Left renal cortex interstitium (tissue), 4 donors: ENCODE data around the gene EPB41. TPM values are rescaled to one million over a fixed set of nuclear protein-coding genes. Genes with fewer than 3 reads are reported as not detected.
"Not testable (repeated sequence)": the region's sequence is repeated elsewhere in the genome, so short reads cannot be mapped to it uniquely, and the experiment has no call there.

Experiments used
- DNase-seq, 4 donors: peaks; one replicate each; pipeline ENCODE4 v3.0.0-alpha.2; 2013; ENCODE audit warnings: low read depth in 4 of 4, low spot score in 2 of 4, missing footprints in 1 of 4
- polyA plus RNA-seq, 4 donors: library from polyadenylated mRNA; unstranded; fragments of 120-200 nt; gene quantifications; one replicate each; pipeline ENCODE4 v1.2.1, GENCODE V29; 2013; ENCODE audit not compliant: insufficient read length in 4 of 4

EPB41 gene
- polyA plus RNA-seq, 4 donors = 50.9 to 61.2 (median 55.2) TPM

DNA sequence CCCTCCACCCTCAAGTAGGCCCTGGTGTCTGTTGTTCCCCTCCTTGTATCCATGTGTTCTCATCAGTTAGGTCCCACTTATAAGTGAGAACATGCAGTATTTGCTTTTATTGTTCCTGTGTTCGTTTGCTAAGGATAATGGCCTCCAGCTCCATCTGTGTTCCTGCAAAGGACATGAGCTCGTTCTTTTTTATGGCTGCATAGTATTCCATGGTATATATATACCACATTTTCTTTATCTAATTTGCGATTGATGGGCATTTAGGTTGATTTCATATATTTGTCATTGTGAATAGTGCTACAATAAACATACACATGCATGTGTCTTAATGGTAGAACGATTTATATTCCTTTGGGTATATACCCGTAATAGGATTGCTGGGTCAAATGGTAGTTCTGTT lies 178.3 kb downstream of the EPB41 start:
- not testable (repeated sequence) for DNase-seq

GRCh38 chr1:29094433-29094832 lies 180.1 kb downstream of the EPB41 start:
- no peak for DNase-seq

DNA sequence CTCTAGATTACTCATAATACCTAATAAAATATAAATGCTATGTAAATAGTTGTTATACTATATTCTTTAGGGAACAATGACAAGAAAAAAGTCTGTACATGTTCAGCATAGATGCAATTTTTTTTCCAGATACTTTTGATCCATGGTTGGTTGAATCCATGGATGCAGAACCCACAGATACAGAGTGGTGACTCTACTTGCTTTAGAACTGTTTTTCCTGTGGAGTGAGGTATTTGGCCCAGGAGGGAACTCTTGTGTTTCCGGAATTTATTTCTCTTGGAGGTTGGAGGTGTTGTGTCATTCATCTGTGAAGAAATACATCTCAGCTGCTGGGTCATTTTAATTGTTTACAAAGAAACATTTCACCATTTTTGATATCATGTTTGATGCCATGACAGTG lies 180.6 kb downstream of the EPB41 start:
- DNase-seq = no peak

- DNase-seq = no peak
Observed at GRCh38 chr1:29096231-29096886, 182.0 kb downstream of the EPB41 start.

DNA sequence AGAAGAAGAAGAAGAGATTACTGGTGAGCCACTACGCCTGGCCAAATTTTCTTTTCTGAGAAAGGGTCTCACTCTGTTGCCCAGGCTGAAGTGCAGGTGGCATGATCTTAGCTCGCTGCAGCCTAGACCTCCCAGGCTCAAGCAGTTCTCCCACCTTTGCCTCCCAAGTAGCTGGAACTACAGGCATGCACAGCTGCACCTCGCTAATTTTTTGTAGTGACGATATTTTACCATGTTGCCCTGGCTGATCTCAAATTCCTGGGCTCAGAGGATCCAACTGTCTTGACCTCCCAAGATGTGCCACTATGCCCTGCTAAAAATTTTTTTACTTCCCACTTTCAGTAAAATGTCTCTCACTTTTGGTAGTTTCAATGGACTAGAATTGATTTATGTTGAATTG lies 184.9 kb downstream of the EPB41 start:
- DNase-seq = no peak

DNA sequence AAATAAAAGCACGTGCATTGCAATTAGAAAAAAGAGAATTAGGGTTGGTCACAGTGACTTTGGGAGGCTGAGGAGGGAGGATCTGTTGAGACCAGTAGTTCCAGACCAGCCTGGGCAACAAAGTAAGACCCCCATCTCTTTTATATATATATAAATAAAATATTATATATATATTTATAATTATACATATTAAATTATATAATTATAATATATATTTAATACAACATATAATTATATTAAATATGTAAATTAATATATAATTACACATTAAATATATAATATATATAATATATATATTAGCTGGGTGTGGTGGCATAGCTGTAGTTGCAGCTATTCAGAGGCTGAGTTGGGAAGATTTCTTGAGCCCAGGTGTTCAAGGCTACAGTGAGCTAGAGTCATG lies 186.1 kb downstream of the EPB41 start:
- DNase-seq = no peak

DNA sequence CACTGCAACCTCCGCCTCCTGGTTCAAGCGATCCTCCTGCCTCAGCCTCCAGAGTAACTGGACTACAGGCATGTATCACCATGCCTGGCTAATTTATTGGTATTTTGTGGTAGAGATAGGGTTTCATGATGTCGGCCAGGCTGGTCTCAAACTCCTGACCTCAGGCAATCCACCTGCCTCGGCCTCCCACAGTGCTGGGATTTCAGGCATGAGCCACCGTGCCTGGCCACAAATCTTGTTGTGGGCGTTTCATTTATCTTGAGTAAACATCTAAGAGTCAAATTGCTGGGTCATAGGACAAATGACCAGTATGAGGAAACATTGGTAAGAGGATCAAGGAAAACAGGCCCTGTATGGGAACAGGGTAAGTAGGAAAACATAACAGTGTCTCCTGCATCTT lies 191.5 kb downstream of the EPB41 start:
- DNase-seq = no peak

- DNase-seq = not testable (repeated sequence)
Observed at GRCh38 chr1:29108041-29108440, 193.7 kb downstream of the EPB41 start.

- DNase-seq = no peak
Observed at GRCh38 chr1:29112705-29113412, 198.5 kb downstream of the EPB41 start.

DNA sequence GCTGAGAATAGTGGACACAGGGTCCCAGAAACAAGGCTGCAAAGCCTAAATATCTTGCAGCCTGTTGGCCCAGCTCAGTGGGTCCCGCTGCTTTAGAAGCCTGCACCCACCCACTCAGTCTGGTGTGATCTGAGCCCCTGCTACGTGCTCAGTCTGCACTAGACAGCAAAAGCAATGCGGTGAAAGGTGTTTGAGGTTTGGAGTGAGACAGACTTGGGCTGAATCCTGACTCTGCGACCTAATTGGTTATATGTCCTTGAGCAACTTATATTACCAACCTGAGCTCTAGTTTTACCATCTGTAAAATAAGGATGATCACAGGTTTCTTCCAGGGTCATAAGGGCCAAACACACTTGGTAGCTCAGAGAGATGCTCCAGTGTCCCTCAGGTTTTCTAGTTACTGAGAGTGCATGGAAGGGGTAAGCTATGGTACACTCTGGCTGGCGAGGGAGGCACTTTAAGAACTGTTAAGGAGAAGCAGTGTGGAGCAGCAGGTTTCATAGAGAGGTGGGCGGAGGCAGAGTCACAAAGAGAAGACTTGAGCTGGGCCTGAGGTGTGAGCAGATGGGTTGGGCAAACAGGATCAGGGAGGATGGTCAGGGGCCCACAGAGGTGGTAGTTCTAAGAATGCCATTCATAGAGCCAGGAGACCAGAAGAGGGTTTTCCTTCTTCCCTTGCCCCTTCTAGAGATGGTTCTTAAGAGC lies 199.2 kb downstream of the EPB41 start:
- DNase-seq = no peak

DNA sequence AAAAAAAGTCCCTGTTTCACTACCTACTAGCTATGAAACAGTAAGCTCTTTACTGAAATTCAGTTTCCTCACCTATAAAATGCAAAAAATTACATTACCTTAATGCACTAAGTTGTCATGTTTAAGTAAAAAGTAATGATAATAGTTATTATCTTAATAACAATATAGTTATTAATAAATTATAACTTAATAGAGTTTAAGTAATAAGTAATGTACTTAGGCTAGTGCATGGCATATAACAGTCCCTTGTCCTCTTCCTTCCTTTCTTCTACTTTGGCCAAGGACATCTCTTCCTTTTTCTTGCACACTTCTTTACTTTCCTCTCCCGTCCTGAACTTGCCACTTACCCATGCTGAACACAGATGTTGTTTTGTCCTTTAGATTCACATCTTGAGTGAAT lies 200.3 kb downstream of the EPB41 start:
- no peak for DNase-seq

- no peak for DNase-seq
Observed at GRCh38 chr1:29117381-29117780, 203.0 kb downstream of the EPB41 start.

GRCh38 chr1:29119121-29119929 lies 205.0 kb downstream of the EPB41 start:
- no peak for DNase-seq

GRCh38 chr1:29120367-29120766 lies 206.0 kb downstream of the EPB41 start:
- no peak for DNase-seq

- DNase-seq = no peak
Observed at GRCh38 chr1:29120947-29121485, 206.6 kb downstream of the EPB41 start.

- no peak for DNase-seq
Observed at GRCh38 chr1:29121516-29121935, 207.2 kb downstream of the EPB41 start.

DNA sequence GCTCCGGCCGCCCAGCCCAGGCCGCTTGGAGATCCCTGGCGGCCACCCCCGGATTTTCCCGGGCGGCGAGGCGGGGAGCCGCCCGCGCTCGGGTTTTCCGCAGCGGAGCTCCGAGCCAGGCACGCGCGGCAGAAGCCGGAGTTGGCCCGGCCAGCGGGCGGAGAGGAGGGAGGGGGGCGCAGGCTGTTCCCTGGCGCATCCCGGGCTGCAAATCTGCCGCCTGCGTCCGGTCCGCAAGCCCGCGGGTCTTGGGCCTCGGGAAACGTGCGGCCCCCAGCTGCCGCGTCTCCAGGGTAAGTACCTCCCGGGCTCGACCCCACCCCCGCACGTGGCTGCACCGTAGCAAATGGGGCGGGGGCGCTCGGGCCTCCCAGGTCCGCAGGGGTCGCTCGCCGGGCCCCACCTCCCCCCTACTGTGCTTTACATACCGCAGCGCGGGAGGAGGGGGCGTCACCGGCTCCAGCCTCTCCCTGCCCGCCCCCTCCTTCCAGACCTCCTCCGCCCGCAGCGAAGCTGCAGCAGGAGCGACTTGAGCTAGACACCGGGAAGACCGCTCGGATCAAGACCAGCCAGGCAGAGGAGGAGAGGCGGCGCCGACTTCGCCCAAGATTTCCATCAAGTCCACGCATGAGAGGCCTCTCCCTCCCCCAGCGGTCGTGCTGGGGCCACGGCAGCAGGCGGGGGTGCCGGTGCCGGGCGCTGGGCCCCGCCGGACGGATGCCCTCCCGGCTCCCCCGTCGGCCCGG lies 207.7 kb downstream of the EPB41 start:
- no peak for DNase-seq

DNA sequence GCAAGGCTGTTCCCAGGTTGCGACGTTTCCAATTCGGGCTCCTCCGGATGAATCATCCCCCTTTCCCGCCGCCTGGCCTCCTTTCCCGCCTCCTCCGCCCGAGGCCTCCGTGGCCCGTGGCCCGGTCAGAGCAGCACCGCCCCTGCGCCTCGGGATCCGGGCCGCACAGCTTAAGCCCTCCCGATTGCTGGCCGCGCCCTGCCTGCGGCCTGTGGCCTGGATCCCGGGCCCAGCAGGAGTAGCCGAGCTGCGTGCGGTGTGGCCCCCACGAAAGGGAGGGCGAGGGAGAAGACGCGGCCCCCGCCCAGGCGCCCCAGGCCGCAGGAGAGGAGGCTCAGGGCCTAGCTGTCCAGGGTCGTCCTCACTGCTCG lies 208.3 kb downstream of the EPB41 start:
- DNase-seq = no peak

DNA sequence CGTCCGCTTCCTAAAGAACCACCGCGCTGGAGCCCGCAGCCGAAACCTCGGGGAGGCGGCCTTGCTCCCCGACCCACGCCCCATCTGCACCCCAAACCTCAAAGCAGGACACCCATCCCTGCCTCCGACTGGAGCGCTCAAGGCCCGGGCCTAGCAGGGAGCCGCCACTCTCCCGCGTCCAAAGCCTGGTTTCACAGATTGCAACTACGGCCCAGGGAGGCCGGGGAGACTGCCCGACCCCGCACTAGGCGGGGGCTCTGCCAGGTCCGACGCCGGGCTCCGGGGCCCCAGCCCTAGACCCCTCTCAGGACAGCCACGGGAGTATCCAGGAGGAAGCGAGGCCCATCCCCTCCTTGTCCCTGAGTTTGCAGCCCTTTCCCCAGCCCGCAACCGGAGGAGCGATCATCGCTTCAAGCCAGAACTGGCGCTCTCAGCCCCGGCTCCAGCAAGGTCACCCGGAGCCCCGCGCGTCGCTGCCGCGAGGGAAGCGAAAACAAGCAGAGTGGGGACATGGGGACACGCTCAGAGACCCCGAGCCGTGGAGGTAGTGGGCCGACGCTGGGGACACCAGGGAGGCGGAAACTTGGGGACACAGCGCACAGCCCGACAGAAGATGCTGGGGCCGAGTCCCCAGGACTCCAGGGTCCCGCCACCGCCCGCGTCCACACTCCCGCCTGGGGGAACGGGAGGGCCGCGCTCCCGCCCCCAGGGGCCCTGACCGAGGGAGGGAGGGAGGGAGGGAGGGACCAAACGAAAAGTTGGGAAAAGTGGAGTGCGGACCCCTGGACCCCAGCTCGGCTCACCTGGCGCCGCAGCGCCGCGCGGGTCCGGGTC lies 208.9 kb downstream of the EPB41 start:
- no peak for DNase-seq
